IMR-90 (cell line): ENCODE results near the gene URM1. TPM values are rescaled to one million over a fixed set of nuclear protein-coding genes. Genes with fewer than 3 reads are reported as not detected.

ENCODE experiments used
- ATAC-seq: fragments of 200-7000 bp; cut with Tn5 transposase; 2 replicates; pipeline ENCODE4 v1.9.1; 2020; ENCODE audit warnings: low read depth, mild to moderate bottlenecking, moderate library complexity
- BruUV-seq: library from RNA; stranded (reverse); fragments of 400-500 nt; replicated peaks from 2 replicates; lab custom pipeline; 2021; lab: Mats Ljungman, UMichigan
- CTCF ChIA-PET: fragments of 300-600 bp; formaldehyde crosslinking; extraction: SDS; loops from one replicate; lab custom pipeline; 2021; ENCODE audit warnings: antibody characterized with exemption; lab: Yijun Ruan, JAX
- POLR2A ChIA-PET: fragments of 300-600 bp; sonication (Branson Sonifier 250); formaldehyde crosslinking; loops from one replicate; lab custom pipeline; 2022; ENCODE audit warnings: antibody characterized with exemption; ENCODE audit not compliant: unreplicated experiment; lab: Charles Lee
- DNase-seq: peaks from one replicate; pipeline ENCODE4 v3.0.0; 2013
- H2AFZ ChIP-seq: replicated peaks from 2 replicates; pipeline ENCODE3; 2013; ENCODE audit warnings: low read length, mild to moderate bottlenecking; ENCODE audit not compliant: poor library complexity
- H2AK5ac ChIP-seq: 2 replicates; pipeline ENCODE4 v1.6.1; 2013; ENCODE audit warnings: low read depth, low read length, inconsistent platforms
- H2AK9ac ChIP-seq: replicated peaks from 2 replicates; pipeline ENCODE3; 2013; ENCODE audit warnings: mild to moderate bottlenecking, low read depth, low read length, moderate library complexity; ENCODE audit not compliant: poor library complexity
- H2BK120ac ChIP-seq: 2 replicates; pipeline ENCODE4 v1.6.1; 2013; ENCODE audit warnings: low read depth, low read length, inconsistent platforms
- H2BK15ac ChIP-seq: 3 replicates; pipeline ENCODE4 v1.6.1; 2013; ENCODE audit warnings: low read depth, low read length, inconsistent platforms
- H2BK20ac ChIP-seq: 2 replicates; pipeline ENCODE4 v1.6.1; 2013; ENCODE audit warnings: low read depth, mild to moderate bottlenecking, inconsistent platforms, low read length, moderate library complexity
- H2BK5ac ChIP-seq: 2 replicates; pipeline ENCODE4 v1.6.1; 2013; ENCODE audit warnings: mild to moderate bottlenecking, low read depth, low read length, inconsistent platforms; ENCODE audit not compliant: poor library complexity, severe bottlenecking
- H3K14ac ChIP-seq: replicated peaks from 2 replicates; pipeline ENCODE4 v1.6.1; 2013; ENCODE audit warnings: low read depth, low read length, inconsistent platforms
- H3K18ac ChIP-seq: 2 replicates; pipeline ENCODE4 v1.6.1; 2013; ENCODE audit warnings: low read depth, low read length, control low read depth
- H3K23ac ChIP-seq: 2 replicates; pipeline ENCODE4 v1.6.1; 2013; ENCODE audit warnings: low read depth, low read length, inconsistent platforms
- H3K27ac ChIP-seq: 2 replicates; pipeline ENCODE4 v1.5.1; 2013; ENCODE audit warnings: mild to moderate bottlenecking, control low read depth, low read length; ENCODE audit not compliant: insufficient read depth
- H3K27me3 ChIP-seq: 2 replicates; pipeline ENCODE4 v1.6.1; 2013; ENCODE audit warnings: low read length; ENCODE audit not compliant: control insufficient read depth, insufficient read depth
- H3K36me3 ChIP-seq: 2 replicates; pipeline ENCODE4 v1.6.1; 2013; ENCODE audit warnings: low read length, mixed read lengths; ENCODE audit not compliant: control insufficient read depth, insufficient read depth
- H3K4ac ChIP-seq: 2 replicates; pipeline ENCODE4 v1.6.1; 2013; ENCODE audit warnings: low read depth, low read length, inconsistent platforms
- H3K4me1 ChIP-seq: 2 replicates; pipeline ENCODE4 v1.6.1; 2013; ENCODE audit warnings: low read length, mixed read lengths; ENCODE audit not compliant: control insufficient read depth, insufficient read depth
- H3K4me2 ChIP-seq: 2 replicates; pipeline ENCODE4 v1.6.1; 2013; ENCODE audit warnings: low read depth, mild to moderate bottlenecking, control low read depth, low read length, moderate library complexity
- H3K4me3 ChIP-seq: 2 replicates; pipeline ENCODE4 v1.5.1; 2013; ENCODE audit warnings: low read depth, mild to moderate bottlenecking, control low read depth, low read length, moderate library complexity; ENCODE audit not compliant: insufficient read depth
- H3K56ac ChIP-seq: 2 replicates; pipeline ENCODE4 v1.6.1; 2013; ENCODE audit warnings: low read length, inconsistent platforms; ENCODE audit not compliant: insufficient read depth; ENCODE audit errors: extremely low read depth
- H3K79me1 ChIP-seq, 2 experiments: 2 replicates each; pipeline ENCODE4 v1.6.1; 2013; ENCODE audit warnings: low read length in 2 of 2, inconsistent platforms in 1 of 2, low read depth in 1 of 2
- H3K9ac ChIP-seq: 2 replicates; pipeline ENCODE4 v1.6.1; 2013; ENCODE audit warnings: low read depth, low read length, control low read depth
- H3K9me1 ChIP-seq: 2 replicates; pipeline ENCODE4 v1.6.1; 2013; ENCODE audit warnings: low read length, inconsistent platforms; ENCODE audit not compliant: insufficient read depth
- H3K9me3 ChIP-seq: 2 replicates; pipeline ENCODE4 v1.6.1; 2013; ENCODE audit warnings: low read length; ENCODE audit not compliant: control insufficient read depth, insufficient read depth
- H4K20me1 ChIP-seq: 2 replicates; pipeline ENCODE4 v1.6.1; 2013; ENCODE audit warnings: low read length, inconsistent platforms; ENCODE audit not compliant: insufficient read depth
- H4K5ac ChIP-seq: 2 replicates; pipeline ENCODE4 v1.6.1; 2013; ENCODE audit warnings: mild to moderate bottlenecking, low read depth, low read length, control low read depth
- H4K8ac ChIP-seq, 2 experiments: 2 replicates each; pipeline ENCODE4 v1.6.1; 2013; ENCODE audit warnings: low read depth in 2 of 2, low read length in 2 of 2, control low read depth in 1 of 2, inconsistent platforms in 1 of 2
- H4K91ac ChIP-seq: 2 replicates; pipeline ENCODE4 v1.6.1; 2013; ENCODE audit warnings: low read depth, low read length, inconsistent platforms; ENCODE audit not compliant: insufficient read depth
- BHLHE40 ChIP-seq: fragments of 150-350 bp; IDR thresholded peaks from 2 replicates; pipeline ENCODE4 v1.6.1; 2016; ENCODE audit warnings: mild to moderate bottlenecking, low read depth, low read length
- CEBPB ChIP-seq: IDR thresholded peaks from 2 replicates; pipeline ENCODE4 v1.6.1; 2012; ENCODE audit warnings: low read depth, low read length, improper control_type of control experiment
- CTCF ChIP-seq: conservative IDR thresholded peaks from 2 replicates; pipeline ENCODE4 v1.5.1; 2012; ENCODE audit warnings: mild to moderate bottlenecking, low read depth, low read length, improper control_type of control experiment
- FOS ChIP-seq: fragments of 150-350 bp; IDR thresholded peaks from 2 replicates; pipeline ENCODE4 v1.6.1; 2016; ENCODE audit warnings: low read depth, low read length
- MAZ ChIP-seq: IDR thresholded peaks from 2 replicates; pipeline ENCODE4 v1.6.1; 2012; ENCODE audit warnings: low read depth, mild to moderate bottlenecking, low read length, improper control_type of control experiment, moderate library complexity, borderline replicate concordance
- MXI1 ChIP-seq: IDR thresholded peaks from 2 replicates; pipeline ENCODE4 v1.6.1; 2012; ENCODE audit warnings: low read depth, mild to moderate bottlenecking, low read length, moderate library complexity, borderline replicate concordance
- RCOR1 ChIP-seq: IDR thresholded peaks from 2 replicates; pipeline ENCODE4 v1.6.1; 2012; ENCODE audit warnings: mild to moderate bottlenecking, low read length, improper control_type of control experiment; ENCODE audit not compliant: insufficient replicate concordance
- WGBS, 2 experiments: methylation state at CpG; one replicate each; pipeline versions ENCODE4 v1.1.5 to v1.1.7; 2013; ENCODE audit warnings: missing lambda C conversion rate in 2 of 2; ENCODE audit not compliant: insufficient read length in 1 of 2; ENCODE audit errors: extremely low coverage in 2 of 2; 5-methylcytosine and 5-hydroxymethylcytosine counted together
- dilution Hi-C: fragments of 300-500 bp; cut with HindIII; formaldehyde crosslinking; loops from one replicate; pipeline ENCODE4 v1.14.3; 2018; ENCODE audit warnings: low sequenced_read_pairs; ENCODE audit not compliant: unreplicated experiment
- in situ Hi-C: fragments of 300-500 bp; cut with MboI; formaldehyde crosslinking; loops from 3 replicates; pipeline ENCODE4 v1.14.3; 2019; ENCODE audit warnings: low sequenced_read_pairs, inconsistent platforms, mixed read lengths
- intact Hi-C: fragments of 100-400 bp; cut with micrococcal nuclease; formaldehyde crosslinking; loops from 2 replicates; pipeline ENCODE4 v1.10.0; 2022
- polyA plus RNA-seq, 3 experiments: library from polyadenylated mRNA; depleted of rRNA; stranded (reverse); fragments of >200 nt; gene quantifications; 2 replicates each; pipeline ENCODE4 v1.2.3, GENCODE V29; 2012; ENCODE audit warnings: low replicate concordance in 1 of 3
- total RNA-seq: library from RNA; depleted of rRNA; stranded (reverse); fragments of >200 nt; gene quantifications from 2 replicates; pipeline ENCODE4 v1.2.3, GENCODE V29; 2012

The URM1 gene
- total and polyA plus RNA-seq, 2 of the 4 experiments (the other 2 are of a cell fraction): 33.2 to 66.9 TPM

GRCh38 chr9:128415281-128415680 is 44.1 kb downstream of the URM1 start:
- H3K9me3 ChIP-seq: no peaks in the 10 kb centered on the region
- ChIA-PET CTCF (no interaction called here), POLR2A (no interaction called here)
- intact Hi-C loops (no loop called here), in situ Hi-C loops (no loop called here), dilution Hi-C loops (no loop called here)
- ATAC-seq: no peak
- H3K4me1 ChIP-seq: peaks cover 5% of the 10 kb centered on the region
- no peak overlapping the region for H3K14ac ChIP-seq
- no peaks in the 10 kb centered on the region for H3K9me1 ChIP-seq
- H3K23ac ChIP-seq: no peak overlapping the region
- H2AK9ac ChIP-seq: no peak overlapping the region
- H4K91ac ChIP-seq: no peak overlapping the region
- no peak overlapping the region for H3K4me2 ChIP-seq
- DNase-seq: no peak
- no peak overlapping the region for H2BK120ac ChIP-seq
- H3K27ac ChIP-seq: no peak overlapping the region
- no peak overlapping the region for H2AK5ac ChIP-seq
- H3K56ac ChIP-seq: no peak overlapping the region
- no peak overlapping the region for H3K9ac ChIP-seq
- no peaks in the 10 kb centered on the region for H3K36me3 ChIP-seq
- no peak overlapping the region for H2AFZ ChIP-seq
- H3K18ac ChIP-seq: no peak overlapping the region
- H2BK15ac ChIP-seq: no peak overlapping the region
- H3K79me1 ChIP-seq: no peaks in the 10 kb centered on the region
- BruUV-seq: no TSS peak
- H3K4me3 ChIP-seq: no peak overlapping the region
- TF ChIP-seq RCOR1 (no peak), CTCF (no peak), FOS (no peak), CEBPB (no peak), MXI1 (no peak), BHLHE40 (no peak), MAZ (no peak)
- no peaks in the 10 kb centered on the region for H4K20me1 ChIP-seq
- WGBS, 2 experiments: no CpG with 5 or more reads among the region's 2 CpGs
- no peak overlapping the region for H2BK5ac ChIP-seq
- H2BK20ac ChIP-seq: no peak overlapping the region
- peaks cover 25% of the 10 kb centered on the region for H3K27me3 ChIP-seq
- no peak overlapping the region for H4K8ac ChIP-seq
- H3K4ac ChIP-seq: no peak overlapping the region
- no peak overlapping the region for H4K5ac ChIP-seq
